ENCODE data around the gene AAMDC.
A peak's percentile ranks its signal among the peaks of the same experiment; 100 is the strongest.

The AAMDC gene

DNA sequence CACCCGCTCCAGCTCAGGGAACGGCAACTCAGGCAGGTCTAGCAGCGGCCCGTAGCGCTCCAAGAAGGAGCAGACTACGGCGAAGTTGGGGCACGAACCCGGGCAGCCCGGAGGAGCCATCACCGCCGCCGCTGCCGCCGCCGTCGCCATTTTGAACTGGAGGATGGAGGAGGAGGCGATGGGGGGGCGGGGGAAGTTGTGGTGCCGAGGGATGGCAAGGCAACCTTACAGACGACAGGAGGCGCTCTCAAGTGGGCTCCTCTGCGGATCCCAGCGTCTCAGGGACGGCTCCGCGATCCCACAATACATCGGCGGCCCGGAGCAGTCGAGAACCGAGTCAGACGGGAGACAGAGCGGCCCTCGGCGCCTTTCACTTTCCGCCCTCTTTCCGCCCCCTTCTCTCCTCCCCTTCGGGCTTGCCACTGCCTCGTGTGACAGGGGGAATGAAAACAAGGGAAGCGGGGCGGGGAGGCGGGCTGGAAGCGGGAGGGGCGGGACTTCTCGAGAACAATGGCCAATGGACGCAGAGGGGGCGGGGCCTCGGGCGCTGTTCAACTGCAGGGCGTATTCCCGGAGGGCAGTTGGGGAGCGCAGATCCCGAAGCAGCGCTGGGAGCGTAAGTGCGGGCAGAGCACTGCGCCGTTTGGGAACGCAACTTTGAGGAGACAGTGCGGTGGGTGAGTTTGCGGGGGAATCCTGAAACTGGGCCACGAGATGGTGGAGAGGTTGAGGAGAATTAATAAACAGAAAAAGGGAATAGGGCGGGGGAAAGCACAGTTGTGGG is at the start of gene AAMDC, which contains the start of gene RSF1:
TSS of gene AAMDC (plus strand) at position 580 of the 784 bp plus-strand sequence. CDS start 21,353 bp downstream, outside the sequence.
TSS of gene RSF1 (minus strand) at position 158 of the 784 bp plus-strand sequence. CDS start at position 150, 8 bp downstream.
- peak; percentile 88 for DNase-seq

DNA sequence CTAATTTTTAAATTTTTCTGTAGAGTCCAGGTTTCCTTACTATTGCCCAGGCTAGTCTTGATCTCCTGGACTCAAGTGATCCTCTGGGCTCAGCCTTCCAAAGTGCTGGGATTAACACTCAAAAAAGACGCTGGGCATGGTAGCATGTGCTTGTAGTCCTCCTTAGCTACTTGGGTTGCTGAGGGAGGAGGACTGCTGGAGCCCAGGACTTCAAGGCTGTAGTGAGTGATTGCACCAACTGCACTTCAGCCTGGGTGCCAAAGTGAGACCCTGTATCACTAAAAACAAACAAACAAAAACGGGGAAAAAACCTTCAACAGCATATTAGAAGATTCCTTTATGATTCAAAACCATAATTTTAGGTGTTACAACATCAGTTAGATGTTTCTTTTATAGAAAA is 45.0 kb upstream of the AAMDC start:
- no peak for DNase-seq

DNA sequence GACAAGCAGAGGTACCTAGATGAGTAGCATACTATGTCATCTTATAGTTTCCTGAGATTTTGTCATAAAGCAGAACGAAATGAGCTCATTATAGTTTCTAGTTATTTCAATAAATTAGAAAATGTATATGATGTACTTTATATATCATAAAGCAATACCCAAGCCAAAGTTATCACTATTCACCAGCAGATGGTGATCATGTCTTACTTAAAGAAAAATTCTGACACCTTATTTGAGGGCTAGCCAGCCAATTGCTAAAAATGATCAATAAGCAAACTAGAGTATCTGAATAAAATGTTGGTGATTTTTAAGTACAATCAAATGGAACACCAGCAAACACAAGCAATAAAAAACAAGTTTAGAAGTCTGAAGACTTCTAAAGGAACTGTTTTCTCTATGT is 44.5 kb upstream of the AAMDC start:
- no peak for DNase-seq

DNA sequence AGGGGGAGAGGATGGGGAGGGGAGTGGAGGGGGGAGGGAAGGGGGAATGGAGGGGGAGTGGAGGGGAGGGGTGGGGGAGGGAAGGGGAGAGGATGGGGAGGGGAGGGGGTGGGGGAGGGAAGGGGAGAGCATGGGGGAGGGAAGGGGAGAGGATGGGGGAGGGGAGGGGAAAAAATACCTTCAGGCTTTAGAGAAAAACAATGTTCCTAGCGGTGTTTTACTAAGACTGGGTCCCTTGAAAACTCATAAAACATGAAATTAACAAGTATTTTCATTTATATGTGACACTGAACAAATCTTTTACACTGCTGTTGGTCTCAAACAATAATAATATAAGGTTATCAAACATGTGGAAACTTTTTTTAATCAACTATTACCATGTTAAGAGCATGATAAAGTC is 42.8 kb upstream of the AAMDC start:
- DNase-seq, result no peak

DNA sequence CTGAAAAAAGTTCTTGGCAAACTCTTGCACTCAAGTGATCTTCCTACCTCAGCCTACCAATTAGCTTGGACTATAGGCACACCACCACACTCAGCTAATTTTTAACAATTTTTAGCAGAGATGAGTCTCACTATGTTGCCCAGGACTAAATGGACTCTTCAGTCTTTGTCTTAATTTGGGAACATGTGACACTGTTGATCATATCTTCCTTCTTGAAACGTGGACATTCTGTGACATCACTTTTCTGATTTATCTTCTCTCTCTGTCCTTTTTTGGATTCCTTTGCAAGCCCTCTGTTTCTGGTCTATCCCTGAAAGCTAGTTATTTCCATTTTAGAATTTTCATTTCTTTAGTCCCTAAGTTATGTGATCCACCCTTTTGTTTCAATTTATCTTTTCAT is 42.4 kb upstream of the AAMDC start:
- no peak for DNase-seq

DNA sequence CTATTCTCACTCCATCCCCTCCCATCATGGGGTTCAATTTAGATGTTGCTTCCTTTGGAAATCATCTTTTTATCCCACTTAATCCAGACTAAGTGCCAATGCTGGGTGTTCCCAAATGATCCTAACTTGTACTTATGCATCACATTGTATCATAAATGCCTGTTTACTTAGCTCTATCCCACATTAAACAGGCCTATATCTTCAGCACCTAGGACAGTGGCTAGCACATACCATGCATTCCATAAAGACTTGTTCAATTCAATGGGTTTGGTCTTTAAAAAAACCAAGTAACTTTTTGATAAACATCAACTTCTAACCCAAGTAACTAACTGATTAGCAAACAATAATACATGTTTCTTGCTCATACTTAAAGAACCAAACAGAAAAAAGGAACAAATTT is 41.0 kb upstream of the AAMDC start:
- no peak for DNase-seq

DNA sequence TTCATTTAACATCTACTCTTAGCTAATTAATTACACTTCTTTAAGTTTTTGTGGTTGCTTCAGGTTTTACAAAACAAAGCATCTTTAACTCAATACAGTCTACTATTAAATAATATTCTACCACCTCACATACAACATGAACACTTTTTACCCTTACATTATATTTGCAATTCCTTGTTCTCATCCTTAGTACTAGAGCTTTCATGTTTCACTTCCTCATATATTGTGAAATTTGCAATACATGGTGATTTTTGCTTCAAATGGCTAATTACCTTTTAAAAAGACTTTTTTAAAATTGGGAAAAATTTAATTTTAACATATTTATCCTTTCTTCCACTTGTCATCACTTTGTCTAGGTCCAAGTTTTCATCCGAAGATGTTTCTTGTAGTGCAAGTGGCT is 37.9 kb upstream of the AAMDC start:
- DNase-seq, result no peak

DNA sequence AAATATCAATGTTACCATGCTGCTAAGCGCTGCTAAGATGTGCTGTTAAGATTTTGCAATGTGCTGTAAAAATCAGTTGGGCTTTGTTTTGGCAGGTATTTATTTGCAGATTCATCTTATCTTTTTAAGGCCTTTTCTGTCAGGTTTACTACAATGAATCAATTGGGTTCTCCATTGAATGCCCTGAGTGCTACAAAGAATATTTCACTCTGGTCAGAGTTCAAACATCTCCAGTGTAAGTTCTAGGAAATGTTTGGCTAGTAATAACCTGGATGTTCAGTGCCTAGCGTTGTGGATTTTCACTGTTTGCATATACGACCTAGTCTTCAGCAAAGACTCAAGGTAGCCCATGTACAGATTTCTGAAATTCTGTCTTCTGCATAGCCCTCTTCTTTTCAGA is 36.4 kb upstream of the AAMDC start:
- no peak for DNase-seq

DNA sequence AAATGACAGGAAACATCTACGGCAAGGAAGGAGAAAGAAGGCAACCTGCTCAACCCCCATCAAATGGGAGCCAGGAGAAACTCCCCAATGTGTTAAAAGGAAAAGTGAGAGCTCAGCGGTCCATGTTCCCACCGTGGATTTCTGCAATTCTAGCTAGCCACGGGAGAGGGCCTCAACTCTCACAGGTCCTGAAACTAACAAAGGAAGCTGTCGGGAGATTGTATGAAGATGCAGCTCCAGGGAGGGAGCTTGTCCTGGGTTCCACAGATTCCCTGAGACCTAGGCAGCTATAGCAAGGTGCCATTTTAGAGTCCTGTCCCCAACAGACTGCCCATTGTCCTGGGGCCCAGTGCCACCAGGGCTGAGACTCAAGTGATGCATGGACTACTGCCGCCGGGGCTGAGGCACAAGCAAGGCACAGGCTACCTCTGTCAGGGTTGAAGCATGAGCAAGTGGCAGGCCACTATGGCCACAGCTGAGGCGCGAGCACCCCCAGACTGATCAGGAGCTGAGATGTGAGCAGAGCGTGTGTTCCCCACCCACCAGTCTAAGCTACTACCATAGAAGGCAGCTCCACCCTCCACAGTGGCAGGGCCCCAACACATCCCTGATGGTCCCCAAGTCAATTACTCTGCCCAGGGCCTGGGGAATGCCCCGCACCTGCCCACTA is 31.7 kb upstream of the AAMDC start:
- no peak for DNase-seq

DNA sequence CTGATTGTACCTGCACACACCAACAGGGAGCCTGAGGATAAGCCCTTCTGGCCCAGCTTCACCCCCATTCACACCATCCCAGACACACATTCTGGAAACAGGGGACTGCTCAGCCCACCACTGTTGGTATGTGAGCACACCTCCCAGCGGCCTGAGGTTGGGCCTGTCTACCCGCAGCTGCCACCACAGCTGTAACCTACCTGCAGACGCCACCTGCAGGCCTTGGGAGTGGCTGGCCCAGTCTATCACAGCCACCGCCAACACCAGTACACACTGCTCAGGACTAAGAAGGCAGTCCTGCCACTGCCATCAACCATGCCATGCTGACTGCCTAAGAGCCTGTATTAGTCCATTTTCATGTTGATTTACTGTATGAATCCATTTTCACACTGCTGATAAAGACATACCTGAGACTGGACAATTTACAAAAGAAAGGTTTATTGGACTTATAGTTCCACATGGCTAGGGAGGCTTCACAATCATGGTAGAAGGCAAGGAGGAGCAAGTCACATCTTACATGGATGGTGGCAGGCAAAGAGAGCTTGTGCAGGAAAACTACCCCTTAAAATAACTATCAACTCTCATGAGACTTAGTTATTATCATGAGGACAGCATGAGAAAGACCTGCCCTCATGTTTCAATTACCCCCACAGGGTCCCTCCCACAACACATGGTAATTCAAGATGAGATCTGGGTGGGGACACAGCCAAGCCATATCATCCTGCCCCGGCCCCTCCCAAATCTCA is 31.0 kb upstream of the AAMDC start:
- DNase-seq, result no peak

DNA sequence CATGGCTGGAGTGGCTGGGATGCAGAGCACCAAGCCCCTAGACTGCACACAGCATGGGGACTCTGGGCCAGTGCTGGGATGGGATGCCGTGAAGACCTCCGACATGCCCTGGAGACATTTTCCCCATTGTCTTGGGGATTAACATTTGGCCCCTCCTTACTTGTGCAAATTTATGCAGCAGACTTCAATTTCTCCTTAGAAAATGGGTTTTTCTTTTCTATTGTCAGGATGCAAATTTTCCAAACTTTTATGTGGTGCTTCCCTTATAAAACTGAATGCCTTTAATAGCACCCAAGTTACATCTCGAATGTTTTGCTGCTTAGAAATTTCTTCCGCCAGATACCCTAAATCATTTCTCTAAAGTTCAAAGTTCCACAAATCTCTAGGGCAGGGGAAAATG is 29.6 kb upstream of the AAMDC start:
- DNase-seq, result no peak

DNA sequence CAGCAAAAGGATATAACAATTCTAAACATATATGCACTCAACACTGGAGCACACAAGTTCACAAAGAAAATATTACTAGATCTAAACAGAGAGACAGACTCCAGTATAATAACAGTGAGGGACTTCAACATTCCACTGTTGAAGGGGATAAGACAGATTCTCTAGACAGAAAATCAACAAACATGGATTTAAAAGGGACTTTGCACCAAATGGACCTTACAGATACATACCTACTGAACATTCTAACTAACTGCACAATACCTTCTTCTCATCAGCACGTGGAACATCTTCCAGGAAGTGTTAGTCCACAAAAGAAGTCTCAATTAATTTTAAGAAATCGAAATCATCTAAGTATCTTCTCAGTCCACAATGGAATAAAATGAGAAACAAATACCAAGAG is 27.0 kb upstream of the AAMDC start:
- no peak for DNase-seq

DNA sequence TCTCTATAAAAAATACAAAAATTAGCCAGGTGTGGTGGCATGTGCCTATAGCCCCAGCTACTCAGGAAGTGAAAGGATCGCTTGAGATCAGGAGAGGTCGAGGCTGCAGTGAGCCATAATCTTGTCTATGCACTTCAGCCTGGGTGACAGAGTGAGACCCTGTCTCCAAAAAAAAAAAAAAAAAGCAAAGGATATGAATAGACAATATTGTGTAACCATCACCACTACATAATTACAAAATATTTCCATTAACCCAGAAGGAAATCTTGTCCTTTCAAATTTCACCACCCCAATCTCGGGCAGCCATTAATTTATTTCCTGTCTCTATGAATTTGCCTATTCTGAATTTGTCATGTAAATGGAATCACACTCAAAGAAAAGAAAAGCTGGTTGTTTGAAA is 21.6 kb upstream of the AAMDC start:
- no peak for DNase-seq

DNA sequence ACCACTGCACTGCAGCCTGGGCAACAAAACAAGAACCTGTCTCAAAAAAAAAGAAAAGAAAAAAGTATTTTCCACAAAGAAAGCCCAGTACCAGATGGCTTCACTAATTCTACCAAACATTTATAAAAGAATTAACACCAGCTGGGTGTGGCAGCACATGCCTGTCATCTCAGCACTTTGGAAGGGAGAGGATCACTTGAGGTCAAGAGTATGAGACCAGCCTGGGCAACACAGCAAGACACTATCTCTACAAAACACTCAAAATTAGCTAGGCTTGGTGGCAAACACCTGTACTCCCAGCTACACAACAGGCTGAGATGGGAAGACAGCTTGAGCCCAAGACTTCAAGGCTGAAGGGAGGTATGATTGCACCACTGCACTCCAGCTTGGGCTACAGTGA is 20.5 kb upstream of the AAMDC start:
- DNase-seq, result no peak

DNA sequence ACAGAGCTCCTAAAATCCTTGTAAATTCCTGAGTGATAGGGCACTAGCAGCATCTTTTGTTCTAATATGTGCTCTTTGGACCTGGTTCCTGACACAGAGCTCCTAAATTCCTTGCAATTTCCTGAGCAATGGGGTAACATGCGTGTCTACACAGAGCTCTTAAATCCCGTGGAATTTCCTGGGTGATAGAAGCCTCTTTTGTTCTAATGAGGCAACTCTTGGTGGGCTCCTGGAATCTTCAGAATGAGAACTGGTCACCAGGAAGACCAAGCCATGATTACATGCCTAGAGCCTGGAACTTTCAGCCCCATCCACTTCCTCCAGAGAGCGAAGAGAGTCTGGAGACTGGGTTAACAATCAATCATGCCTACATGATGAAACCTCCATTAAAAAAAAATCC is 19.5 kb upstream of the AAMDC start:
- DNase-seq, result no peak

DNA sequence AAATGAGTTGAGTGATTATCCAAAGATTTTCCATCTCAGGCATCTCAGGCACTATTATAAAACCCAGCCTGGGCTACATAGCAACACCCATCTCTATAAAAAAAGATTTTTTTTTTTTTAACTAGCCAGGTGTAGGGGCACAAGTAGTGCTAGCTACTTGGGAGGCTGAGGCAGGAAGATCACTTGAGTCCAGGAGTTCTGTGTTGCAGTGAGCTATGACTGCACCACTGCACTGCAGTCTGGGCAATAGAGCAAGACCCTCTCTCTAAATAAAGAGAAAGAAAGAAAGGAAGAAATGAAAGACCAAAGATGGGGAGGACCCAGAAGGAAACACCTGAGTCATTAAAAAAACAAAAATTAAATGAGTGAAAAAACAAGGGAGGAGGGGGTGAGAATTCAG is 14.5 kb upstream of the AAMDC start:
- no peak for DNase-seq

DNA sequence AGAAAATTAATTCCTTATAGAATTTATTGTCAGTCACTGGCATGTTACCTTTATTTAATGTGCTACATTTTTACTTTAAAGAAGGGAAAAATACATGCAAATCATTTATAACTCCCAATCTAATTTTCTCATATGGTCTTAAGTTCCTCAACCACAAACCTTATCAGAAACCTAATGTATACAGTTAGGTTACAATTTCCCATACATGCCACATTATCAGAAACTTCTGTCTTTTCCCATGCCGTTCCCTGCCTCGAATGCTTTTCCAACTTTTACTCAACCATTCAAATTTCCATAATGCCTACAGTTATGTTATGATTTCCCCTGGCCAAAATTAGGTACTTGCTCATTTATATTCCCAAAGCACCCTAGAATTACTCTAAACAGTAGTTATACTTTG is 14.0 kb upstream of the AAMDC start:
- DNase-seq, result no peak

DNA sequence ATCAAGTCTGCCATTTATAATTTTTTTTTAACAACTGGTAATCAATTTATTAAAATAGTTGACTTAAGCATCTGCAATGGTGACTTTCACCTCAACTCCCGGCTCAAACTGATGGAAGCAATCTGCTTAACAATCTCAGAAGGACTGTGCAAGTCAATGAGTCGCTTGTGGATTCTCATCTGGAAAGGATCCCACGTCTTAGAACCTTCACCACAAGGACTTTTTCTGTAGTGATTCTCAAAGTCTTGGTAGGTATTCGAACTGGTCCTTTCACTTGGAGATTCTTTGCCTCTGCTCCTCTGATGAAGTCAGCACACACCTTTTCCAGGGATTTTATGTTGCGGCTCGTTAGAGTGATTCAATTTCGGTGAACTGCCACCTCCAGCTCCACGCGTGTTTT is 7.7 kb upstream of the AAMDC start:
- DNase-seq, result no peak

DNA sequence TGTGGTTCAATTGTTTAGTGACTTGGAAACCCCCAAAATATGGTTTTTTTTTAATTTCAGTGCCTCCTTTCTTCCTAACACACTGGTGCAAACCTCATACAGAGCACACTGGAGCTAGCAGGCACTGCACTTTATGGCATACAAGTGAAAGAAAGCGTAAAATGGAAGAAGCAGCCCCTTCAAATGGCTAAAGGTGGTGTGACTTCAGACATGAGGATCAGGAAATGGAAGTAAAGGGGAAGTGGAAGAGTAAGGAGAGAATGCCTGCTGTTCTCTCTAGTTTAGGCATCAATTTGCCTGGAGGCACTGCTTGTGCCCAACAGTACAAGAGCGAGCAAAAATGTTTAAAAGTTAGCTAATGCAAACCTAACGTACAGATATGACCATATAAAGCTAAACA is 6.1 kb upstream of the AAMDC start:
- no peak for DNase-seq

DNA sequence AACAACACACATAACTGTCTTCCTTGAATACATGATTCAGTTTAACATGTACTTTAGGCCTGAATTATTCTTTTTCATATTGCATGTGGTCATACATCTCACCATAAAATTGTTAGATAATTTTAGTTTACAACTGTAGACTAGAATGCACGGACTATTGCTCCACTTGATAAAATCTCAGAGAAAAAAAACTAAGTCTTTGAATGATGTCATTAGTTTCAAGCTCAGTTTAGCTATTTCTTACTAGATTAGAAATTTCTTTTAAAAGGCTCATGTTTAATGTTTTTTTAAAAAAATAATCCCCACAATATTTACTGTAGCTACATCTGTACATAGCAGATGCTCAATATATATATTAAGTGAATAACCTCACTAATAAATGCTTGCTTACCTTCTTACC is 5.5 kb upstream of the AAMDC start:
- DNase-seq, result no peak

DNA sequence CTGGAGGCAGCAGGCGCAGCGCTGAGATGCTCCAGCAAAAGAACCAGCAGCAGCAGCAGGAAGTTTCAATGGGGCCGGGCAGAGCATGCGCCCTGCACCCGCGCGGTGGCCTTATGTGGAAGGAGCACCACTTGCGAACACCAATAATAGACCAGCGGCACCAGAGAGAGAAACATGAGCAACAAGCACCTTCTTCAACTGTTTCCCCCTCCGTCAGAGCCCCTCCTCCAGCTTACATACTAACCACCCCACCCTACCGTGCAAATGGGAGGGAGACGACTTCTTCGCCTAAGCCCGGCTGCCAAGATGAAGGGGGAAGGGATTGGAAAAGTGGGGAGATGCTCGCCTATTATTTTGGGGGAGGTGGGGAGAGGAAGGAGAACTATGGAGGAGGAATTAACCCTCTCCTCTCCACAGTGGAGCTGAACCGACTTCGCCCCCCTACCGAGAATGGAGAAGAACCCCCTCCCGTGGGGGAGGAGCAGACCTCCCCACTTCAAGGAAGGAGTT is 1.5 kb upstream of the AAMDC start:
- DNase-seq, result peak; percentile 37

DNA sequence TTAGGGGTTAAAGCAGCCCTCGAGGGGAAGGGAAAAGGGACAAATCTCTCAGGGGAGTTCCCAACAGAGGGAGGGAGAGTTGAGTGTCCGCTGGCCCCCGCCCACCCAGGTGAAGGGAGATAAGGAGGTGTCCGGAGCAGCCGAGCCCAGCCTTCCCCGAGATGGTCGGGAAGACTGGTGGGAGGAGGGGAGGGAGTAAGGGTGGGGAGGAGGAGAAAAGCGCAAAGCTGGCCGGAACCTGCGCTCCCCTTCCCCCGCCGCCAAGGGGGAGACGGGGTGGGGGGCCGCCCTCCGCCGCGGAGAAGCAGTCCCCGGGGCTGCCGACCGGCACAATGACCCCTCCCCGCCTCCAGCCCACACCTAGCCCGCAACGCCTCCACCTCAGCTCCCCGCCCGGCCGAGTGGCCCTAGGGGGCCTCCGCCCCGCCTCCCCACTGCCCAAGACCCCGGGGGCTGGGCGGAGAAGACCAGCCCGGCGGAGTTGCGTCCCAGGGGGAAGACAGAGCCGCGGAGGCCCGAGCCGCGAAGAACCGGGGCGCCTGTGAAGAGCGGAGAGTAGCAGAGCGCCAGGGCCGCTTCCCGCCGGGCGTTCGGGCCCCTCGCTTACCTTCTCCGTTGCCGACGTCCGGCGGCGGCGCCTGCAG is 901 bp upstream of the AAMDC start:
- DNase-seq, result peak; percentile 18

DNA sequence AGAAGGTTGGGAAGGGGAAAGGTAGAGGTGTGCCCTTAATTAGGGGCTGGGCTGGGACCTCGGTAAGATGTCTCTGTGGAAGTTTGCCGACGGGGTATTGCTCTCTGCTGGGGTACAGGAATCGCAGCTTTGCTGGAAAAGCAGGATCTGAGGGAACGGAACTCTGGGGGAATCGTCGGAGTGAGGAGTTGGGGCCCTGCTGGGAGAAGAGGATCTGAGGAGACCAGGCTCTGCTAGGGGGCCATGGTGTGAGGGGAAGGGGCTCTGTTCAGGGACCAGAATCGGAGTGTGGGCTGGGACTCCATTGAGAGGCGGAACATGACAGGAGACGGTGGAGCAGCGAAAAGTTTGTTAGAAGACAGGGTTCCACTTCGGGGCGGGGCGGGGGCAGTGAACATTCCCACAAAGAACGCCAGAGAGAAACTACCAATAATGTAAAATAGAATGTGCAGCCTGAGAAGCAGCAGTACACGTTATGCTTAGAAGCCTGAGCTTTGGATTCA is 456 bp downstream of the AAMDC start:
- DNase-seq, result no peak

Measured in NCI-H524 treated with DMSO at 0.1 percent for 48 hours (cell line).